Neural cell (in vitro differentiated cells): Measurements from ENCODE around the gene AGPAT4. TPM values are rescaled to one million over a fixed set of nuclear protein-coding genes. Genes with fewer than 3 reads are reported as not detected.

Source experiments
- H2AFZ ChIP-seq: fragments of 200-600, 300-800 bp; sonication (generic), shearing (Covaris generic); 2 replicates; pipeline ENCODE4 v1.6.0; 2014; ENCODE audit warnings: low read depth, mild to moderate bottlenecking, antibody characterized with exemption, low read length, moderate library complexity
- H3F3A ChIP-seq: fragments of 200-600 bp; shearing (Covaris generic); 2 replicates; pipeline ENCODE4 v1.6.1; 2016; ENCODE audit warnings: mild to moderate bottlenecking, moderate library complexity, mixed read lengths, antibody characterized with exemption, low read length; ENCODE audit not compliant: insufficient read depth, poor library complexity, severe bottlenecking
- H3K27ac ChIP-seq: fragments of 200-600, 300-800 bp; sonication (generic), shearing (Covaris generic); 2 replicates; pipeline ENCODE4 v1.5.1; 2014; ENCODE audit warnings: mild to moderate bottlenecking, low read length, moderate library complexity
- H3K27me3 ChIP-seq: fragments of 300-800, 200-600 bp; sonication (generic), shearing (Covaris generic); 2 replicates; pipeline ENCODE4 v1.6.0; 2014; ENCODE audit warnings: mild to moderate bottlenecking, low read depth, low read length, moderate library complexity; ENCODE audit not compliant: insufficient read depth
- H3K36me3 ChIP-seq: fragments of 300-800, 200-600 bp; sonication (generic), shearing (Covaris generic); 2 replicates; pipeline ENCODE4 v1.5.1; 2014; ENCODE audit warnings: mild to moderate bottlenecking, antibody characterized with exemption, low read length, moderate library complexity; ENCODE audit not compliant: insufficient read depth
- H3K4me2 ChIP-seq: fragments of 300-800, 200-600 bp; sonication (generic), shearing (Covaris generic); 2 replicates; pipeline ENCODE4 v1.6.0; 2014; ENCODE audit warnings: mild to moderate bottlenecking, low read length
- H3K4me3 ChIP-seq: fragments of 300-800, 200-600 bp; sonication (generic), shearing (Covaris generic); 2 replicates; pipeline ENCODE4 v1.5.1; 2014; ENCODE audit warnings: mild to moderate bottlenecking, low read length, moderate library complexity
- H3K79me2 ChIP-seq: fragments of 200-600 bp; shearing (Covaris generic); replicated peaks from 2 replicates; pipeline ENCODE4 v1.6.0; 2014; ENCODE audit warnings: mild to moderate bottlenecking, low read length, moderate library complexity; ENCODE audit not compliant: insufficient read depth
- H3K9ac ChIP-seq: fragments of 300-800, 200-600 bp; sonication (generic), shearing (Covaris generic); 2 replicates; pipeline ENCODE4 v1.6.1; 2016; ENCODE audit warnings: mild to moderate bottlenecking, low read length, mixed read lengths
- H3K9me2 ChIP-seq: fragments of 200-600 bp; shearing (Covaris generic); 2 replicates; pipeline ENCODE4 v1.6.1; 2016; ENCODE audit warnings: mild to moderate bottlenecking, low read length, mixed read lengths; ENCODE audit not compliant: insufficient read depth
- H3K9me3 ChIP-seq: fragments of 200-600, 300-800 bp; sonication (generic), shearing (Covaris generic); 2 replicates; pipeline ENCODE4 v1.6.1; 2016; ENCODE audit warnings: mild to moderate bottlenecking, mixed run types, low read length, moderate library complexity, mixed read lengths
- H4K20me1 ChIP-seq: fragments of 200-600 bp; shearing (Covaris generic); 2 replicates; pipeline ENCODE4 v1.6.1; 2016; ENCODE audit warnings: mild to moderate bottlenecking, mixed run types; ENCODE audit not compliant: insufficient read depth
- EP300 ChIP-seq: fragments of 450-650 bp; conservative IDR thresholded peaks from 2 replicates; pipeline ENCODE4 v1.6.1; 2014; ENCODE audit warnings: antibody characterized with exemption, mild to moderate bottlenecking, moderate library complexity; ENCODE audit not compliant: poor library complexity, severe bottlenecking
- EZH2 ChIP-seq: fragments of 200-600, 300-800 bp; shearing (Covaris generic), sonication (generic); IDR thresholded peaks from 2 replicates; pipeline ENCODE4 v1.6.1; 2014; ENCODE audit warnings: antibody characterized with exemption, low read length, borderline replicate concordance, mild to moderate bottlenecking; ENCODE audit not compliant: insufficient read depth, poor library complexity, severe bottlenecking
- MXI1 ChIP-seq: fragments of 450-650 bp; conservative IDR thresholded peaks from 2 replicates; pipeline ENCODE4 v1.6.1; 2014; ENCODE audit warnings: antibody characterized with exemption, mild to moderate bottlenecking; ENCODE audit not compliant: poor library complexity, severe bottlenecking
- POLR2AphosphoS5 ChIP-seq: IDR thresholded peaks from 2 replicates; pipeline ENCODE4 v1.6.1; 2012
- RAD21 ChIP-seq: fragments of 450-650 bp; conservative IDR thresholded peaks from 2 replicates; pipeline ENCODE4 v1.6.1; 2014; ENCODE audit warnings: antibody characterized with exemption, mild to moderate bottlenecking, moderate library complexity
- SMC3 ChIP-seq: fragments of 450-650 bp; conservative IDR thresholded peaks from 2 replicates; pipeline ENCODE4 v1.6.1; 2014; ENCODE audit warnings: antibody characterized with exemption, mild to moderate bottlenecking, moderate library complexity; ENCODE audit not compliant: poor library complexity
- TAF1 ChIP-seq: IDR thresholded peaks from 2 replicates; pipeline ENCODE4 v1.6.1; 2012; ENCODE audit warnings: low read depth
- polyA plus RNA-seq: library from polyadenylated mRNA; depleted of rRNA; stranded (reverse); fragments of >200 nt; gene quantifications from 2 replicates; pipeline ENCODE4 v1.2.3, GENCODE V29; 2014
- TF ChIP-seq, protein P1 (sequence below): fragments of 450-650 bp; IDR thresholded peaks from 2 replicates; pipeline ENCODE4 v1.5.1; 2014; ENCODE audit warnings: antibody characterized with exemption, mild to moderate bottlenecking, moderate library complexity; ENCODE audit not compliant: poor library complexity, severe bottlenecking
- TF ChIP-seq, protein P2 (sequence below): IDR thresholded peaks from 2 replicates; pipeline ENCODE4 v1.6.1; 2012; ENCODE audit warnings: borderline replicate concordance

Gene AGPAT4
- polyA plus RNA-seq, 1 donor from 2014 or later = 42.6 TPM

DNA sequence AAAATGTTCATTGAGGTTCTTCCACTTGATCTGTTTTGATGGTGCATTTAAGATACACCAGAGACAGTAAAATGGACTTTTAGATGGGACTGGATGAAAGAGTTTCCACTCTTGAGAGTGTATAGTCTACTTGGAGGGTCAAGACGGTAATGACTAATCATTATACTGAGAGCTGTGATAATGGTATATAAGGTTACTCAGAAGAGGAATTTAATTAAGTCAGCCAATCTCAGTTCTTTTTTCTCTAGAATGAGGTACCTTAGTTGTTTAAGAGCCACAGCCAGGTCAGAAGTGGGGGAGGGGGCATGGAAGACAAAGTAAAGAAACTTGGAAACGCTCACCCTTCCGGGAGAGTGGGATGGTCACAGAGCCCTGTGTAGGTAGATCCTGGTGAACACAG is 158.4 kb downstream of the AGPAT4 start:
- Histone ChIP-seq H2AFZ (no peak overlapping the region), H3F3A (no peaks in the 10 kb centered on the region), H3K79me2 (no peaks in the 10 kb centered on the region), H4K20me1 (no peaks in the 10 kb centered on the region), H3K9me3 (no peaks in the 10 kb centered on the region), H3K27ac (no peak overlapping the region), H3K9me2 (no peaks in the 10 kb centered on the region), H3K4me2 (no peak overlapping the region), H3K27me3 (no peaks in the 10 kb centered on the region), H3K36me3 (peaks cover 17% of the 10 kb centered on the region), H3K9ac (no peak overlapping the region), H3K4me3 (no peak overlapping the region)
- TF ChIP-seq SMC3 (no peak), TAF1 (no peak), MXI1 (no peak), EP300 (no peak)
- TF ChIP-seq, protein P1, sequence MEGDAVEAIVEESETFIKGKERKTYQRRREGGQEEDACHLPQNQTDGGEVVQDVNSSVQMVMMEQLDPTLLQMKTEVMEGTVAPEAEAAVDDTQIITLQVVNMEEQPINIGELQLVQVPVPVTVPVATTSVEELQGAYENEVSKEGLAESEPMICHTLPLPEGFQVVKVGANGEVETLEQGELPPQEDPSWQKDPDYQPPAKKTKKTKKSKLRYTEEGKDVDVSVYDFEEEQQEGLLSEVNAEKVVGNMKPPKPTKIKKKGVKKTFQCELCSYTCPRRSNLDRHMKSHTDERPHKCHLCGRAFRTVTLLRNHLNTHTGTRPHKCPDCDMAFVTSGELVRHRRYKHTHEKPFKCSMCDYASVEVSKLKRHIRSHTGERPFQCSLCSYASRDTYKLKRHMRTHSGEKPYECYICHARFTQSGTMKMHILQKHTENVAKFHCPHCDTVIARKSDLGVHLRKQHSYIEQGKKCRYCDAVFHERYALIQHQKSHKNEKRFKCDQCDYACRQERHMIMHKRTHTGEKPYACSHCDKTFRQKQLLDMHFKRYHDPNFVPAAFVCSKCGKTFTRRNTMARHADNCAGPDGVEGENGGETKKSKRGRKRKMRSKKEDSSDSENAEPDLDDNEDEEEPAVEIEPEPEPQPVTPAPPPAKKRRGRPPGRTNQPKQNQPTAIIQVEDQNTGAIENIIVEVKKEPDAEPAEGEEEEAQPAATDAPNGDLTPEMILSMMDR = no peak

DNA sequence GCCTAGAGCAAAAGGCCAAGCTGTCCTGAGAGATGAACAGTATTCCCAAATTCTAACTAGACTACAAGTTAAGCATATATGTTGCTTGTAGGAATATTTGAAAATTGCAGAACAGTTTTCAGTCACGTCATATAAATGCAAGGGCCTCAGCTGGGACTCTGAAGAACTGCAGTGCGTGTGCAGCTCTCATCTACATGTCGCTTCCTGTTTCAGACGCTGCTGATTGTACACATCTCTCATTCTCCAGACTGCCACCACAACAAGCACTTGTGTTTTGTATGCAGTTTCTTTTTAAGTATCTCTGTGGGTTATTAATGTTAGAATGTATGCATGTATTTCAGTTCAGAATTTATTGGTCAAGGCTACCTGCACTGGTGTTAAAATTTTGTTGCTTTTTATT is 162.6 kb downstream of the AGPAT4 start:
- TF ChIP-seq, protein P2, sequence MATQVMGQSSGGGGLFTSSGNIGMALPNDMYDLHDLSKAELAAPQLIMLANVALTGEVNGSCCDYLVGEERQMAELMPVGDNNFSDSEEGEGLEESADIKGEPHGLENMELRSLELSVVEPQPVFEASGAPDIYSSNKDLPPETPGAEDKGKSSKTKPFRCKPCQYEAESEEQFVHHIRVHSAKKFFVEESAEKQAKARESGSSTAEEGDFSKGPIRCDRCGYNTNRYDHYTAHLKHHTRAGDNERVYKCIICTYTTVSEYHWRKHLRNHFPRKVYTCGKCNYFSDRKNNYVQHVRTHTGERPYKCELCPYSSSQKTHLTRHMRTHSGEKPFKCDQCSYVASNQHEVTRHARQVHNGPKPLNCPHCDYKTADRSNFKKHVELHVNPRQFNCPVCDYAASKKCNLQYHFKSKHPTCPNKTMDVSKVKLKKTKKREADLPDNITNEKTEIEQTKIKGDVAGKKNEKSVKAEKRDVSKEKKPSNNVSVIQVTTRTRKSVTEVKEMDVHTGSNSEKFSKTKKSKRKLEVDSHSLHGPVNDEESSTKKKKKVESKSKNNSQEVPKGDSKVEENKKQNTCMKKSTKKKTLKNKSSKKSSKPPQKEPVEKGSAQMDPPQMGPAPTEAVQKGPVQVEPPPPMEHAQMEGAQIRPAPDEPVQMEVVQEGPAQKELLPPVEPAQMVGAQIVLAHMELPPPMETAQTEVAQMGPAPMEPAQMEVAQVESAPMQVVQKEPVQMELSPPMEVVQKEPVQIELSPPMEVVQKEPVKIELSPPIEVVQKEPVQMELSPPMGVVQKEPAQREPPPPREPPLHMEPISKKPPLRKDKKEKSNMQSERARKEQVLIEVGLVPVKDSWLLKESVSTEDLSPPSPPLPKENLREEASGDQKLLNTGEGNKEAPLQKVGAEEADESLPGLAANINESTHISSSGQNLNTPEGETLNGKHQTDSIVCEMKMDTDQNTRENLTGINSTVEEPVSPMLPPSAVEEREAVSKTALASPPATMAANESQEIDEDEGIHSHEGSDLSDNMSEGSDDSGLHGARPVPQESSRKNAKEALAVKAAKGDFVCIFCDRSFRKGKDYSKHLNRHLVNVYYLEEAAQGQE = no peak
- TF ChIP-seq POLR2AphosphoS5 (no peak), RAD21 (no peak), EP300 (no peak), TAF1 (no peak), MXI1 (no peak), SMC3 (no peak), EZH2 (no peak)
- TF ChIP-seq, protein P1 = no peak
- Histone ChIP-seq H3F3A (no peaks in the 10 kb centered on the region), H3K36me3 (peaks cover 16% of the 10 kb centered on the region), H3K27ac (no peak overlapping the region), H3K9me3 (no peaks in the 10 kb centered on the region), H4K20me1 (no peaks in the 10 kb centered on the region), H3K9ac (no peak overlapping the region), H3K4me2 (no peak overlapping the region), H3K4me3 (no peak overlapping the region), H3K79me2 (no peaks in the 10 kb centered on the region), H3K27me3 (no peaks in the 10 kb centered on the region), H2AFZ (no peak overlapping the region), H3K9me2 (no peaks in the 10 kb centered on the region)
